Islet precursor cell (in vitro differentiated cells): ENCODE data around the gene MAB21L2.

Experiments
- DNase-seq: peaks from one replicate; pipeline ENCODE4 v3.0.0-alpha.2; 2018

MAB21L2 gene

DNA sequence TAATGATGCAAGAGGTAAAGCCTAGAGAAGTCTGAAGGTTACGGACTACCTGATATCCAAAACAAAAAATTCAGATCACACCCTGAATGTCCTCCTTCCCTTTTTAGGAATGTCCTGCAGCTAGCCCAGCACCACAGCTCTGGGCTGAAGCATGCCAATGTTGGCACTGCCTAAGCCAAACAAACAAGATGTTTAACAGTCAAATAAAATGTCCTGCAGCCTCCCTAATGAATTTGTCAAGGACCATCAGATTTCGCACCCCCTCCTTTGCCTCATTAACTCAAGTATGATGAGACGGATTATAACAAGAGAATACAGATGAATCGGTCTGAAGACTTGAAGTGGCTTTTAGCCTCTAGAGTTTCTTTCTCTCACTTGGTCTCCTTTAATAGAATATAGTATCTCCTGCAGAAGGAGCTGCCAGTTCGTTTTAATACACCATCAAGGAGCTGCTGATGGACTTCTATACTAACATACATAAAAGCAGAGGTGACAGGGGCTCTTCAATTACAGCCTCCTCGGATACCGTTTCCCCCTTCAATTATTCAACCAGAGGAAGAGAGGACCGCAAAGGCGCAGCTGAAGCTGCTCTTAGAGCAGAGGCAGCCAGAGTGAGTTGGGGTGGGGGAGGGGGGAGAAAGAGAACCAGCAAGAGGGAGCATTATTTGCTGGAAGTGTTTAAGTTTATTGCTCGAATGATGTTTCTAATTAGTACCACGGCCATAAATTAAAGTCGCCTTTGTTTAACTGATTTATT is 3.0 kb upstream of the MAB21L2 start:
- peak; percentile 68 for DNase-seq

DNA sequence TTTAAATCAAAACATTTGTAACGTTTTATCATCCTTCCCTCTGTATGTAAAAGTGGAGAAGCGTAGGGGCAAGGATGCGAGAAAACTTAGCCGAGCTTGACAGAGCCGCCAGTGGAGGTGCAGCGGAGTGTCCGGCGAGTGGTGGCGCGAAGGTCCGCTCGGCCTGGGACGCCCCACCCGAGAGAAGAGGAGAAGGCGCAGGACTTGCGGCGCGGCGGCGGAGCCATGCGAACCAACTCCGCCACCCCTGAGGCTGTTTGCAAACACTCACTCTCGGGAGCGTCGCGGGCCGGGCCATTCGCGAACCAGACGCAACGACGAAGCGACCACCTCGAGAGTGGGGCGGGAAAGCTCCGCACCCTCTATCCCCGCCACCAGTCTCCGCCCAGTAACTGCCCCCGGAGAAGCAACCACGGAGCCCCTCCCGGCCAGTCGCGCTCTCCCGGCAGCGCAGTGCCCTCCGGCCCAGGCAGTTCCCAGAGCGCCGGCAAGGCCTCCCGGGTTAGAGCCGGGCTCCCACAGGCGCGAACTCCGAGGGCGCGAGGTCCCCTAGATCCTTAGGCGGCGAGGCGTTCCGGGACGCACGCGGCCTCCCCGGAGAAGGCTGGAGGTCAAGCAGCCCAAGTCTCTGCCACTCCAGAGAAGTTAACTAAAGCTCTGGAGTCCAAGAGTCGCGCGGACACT is 2.3 kb upstream of the MAB21L2 start:
- peak; percentile 80 for DNase-seq

DNA sequence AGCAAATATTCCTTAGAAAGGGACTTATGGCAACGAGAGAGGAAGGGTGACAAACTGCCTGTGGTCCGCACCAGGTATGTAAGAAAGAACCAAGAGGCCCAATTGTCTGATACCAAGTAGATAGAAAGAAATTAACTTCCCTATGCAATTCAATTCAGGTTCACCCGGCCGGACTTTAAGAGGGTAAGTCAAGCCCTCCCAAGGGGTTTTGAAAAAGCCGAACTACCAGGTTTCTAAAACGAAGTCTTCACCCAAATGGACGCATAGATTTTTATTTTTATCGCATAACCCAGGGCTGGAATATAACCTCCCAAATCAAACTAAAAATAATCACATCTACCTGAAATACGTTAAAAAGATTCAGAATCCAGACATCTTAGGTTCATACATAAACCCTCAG is 1.6 kb upstream of the MAB21L2 start:
- no peak for DNase-seq

- DNase-seq = no peak
These were observed 820 bp upstream of the MAB21L2 start for GRCh38 chr4:150581056-150581605.

DNA sequence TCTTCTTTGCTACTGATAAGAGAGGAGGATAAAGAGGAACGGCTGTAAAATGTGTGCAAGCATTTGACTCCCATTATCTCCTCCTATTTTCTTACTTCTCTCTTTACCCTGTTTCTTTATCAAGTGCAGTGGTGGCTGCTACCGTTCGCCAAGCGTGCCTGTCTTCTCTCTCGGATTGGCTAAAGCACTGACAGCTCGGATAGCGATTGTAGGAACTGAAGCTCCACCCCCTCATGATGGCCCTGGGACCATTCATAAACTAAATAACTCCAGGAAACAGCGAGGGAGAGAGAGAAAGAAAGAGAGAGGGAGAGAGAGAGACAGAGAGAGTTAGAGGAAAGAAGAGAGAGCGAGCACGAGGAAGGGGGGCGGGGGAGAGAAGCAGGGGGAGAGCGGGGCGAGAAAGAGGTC is 305 bp upstream of the MAB21L2 start:
- peak; percentile 80 for DNase-seq

DNA sequence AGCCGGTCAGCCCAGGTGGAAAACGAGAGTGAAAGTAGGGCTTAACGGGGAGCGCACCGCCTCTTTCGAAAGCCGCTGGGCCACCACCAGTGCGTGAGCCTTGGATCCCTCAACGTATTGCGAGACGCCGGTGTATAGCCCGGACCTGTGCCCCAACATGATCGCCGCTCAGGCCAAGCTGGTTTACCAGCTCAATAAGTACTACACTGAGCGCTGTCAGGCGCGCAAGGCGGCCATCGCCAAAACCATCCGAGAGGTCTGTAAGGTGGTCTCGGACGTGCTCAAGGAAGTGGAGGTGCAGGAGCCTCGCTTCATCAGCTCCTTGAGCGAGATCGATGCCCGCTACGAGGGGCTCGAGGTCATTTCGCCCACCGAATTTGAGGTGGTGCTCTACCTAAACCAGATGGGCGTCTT is 929 bp downstream of the MAB21L2 start:
- DNase-seq = peak; percentile 65

- DNase-seq = peak; percentile 80
These were observed 1.5 kb downstream of the MAB21L2 start for GRCh38 chr4:150583287-150584110.

GRCh38 chr4:150584111-150584915 is 2.4 kb downstream of the MAB21L2 start:
- DNase-seq = no peak

- DNase-seq = no peak
These were observed 3.7 kb downstream of the MAB21L2 start for GRCh38 chr4:150585611-150586010.

DNA sequence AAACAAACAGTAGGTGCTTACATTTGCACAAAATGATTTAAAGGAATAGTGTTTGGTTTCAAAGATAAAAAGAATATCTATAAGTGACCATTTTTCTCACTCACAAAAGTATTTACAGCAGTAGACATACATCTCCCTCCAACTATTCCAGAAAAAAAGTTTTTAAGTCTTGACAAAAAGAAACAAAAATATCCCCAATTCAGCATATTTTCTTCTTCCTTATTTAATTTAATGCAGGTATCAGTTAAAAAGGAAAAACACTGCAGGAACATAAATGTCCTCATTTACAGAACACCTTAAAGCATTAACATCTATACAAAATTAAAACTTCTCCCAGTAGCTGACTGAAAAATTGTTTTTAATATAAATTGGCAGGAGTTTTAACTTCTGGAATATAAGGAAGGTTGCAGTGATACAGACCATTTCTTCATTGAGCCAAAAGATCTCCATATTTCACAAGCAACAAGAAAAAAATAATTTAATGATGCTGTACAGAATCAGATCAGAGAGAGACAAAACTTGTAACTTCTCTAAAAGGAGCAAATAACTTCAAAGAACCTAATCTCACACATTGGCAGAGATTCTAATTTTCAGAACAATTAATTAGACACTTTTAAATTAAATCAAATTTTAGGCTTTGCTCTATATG is 4.3 kb downstream of the MAB21L2 start:
- DNase-seq = no peak

- peak; percentile 57 for DNase-seq
These were observed 6.4 kb downstream of the MAB21L2 start for GRCh38 chr4:150588316-150588715.

DNA sequence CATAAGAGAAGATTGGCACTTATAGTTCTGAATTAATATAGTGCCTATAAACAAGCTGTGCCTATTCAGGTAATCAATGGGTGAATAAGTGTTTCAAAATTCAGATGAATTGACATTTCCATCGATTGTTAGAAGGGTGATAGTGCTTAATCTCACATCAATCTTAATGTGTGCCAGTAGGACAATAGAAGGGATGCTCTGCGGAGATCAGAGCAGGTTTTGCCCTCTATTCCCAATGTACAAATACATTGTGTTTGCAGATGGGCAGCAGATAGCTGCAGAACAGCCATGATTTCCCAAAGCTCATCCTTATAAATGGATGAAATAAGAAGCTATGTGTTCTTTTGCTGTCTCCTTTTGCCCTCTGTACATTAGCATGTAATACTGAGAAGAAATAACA is 7.2 kb downstream of the MAB21L2 start:
- DNase-seq = no peak

- no peak for DNase-seq
These were observed 8.7 kb downstream of the MAB21L2 start for GRCh38 chr4:150590631-150591030.

- DNase-seq = peak; percentile 84
These were observed 9.5 kb downstream of the MAB21L2 start for GRCh38 chr4:150591406-150591805.

GRCh38 chr4:150591904-150592303 is 10.0 kb downstream of the MAB21L2 start:
- no peak for DNase-seq

DNA sequence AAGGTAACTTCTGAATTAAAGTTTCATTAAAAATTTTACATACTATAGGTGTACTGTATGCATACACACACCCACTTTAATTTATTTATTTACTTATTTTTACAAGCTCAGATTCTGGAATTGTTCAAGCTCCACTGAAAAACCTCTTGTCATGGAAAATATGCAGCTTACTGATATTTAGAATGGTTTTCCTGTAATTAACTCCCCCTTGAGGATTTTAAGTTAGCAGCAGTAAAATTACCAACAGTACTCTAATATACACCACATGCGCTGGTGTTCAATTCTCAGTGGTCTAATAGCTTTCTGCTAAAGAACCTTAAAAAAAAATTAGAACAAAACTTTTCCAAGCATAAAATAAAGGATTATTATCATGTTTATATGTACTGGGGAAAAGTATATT is 12.0 kb downstream of the MAB21L2 start:
- no peak for DNase-seq

DNA sequence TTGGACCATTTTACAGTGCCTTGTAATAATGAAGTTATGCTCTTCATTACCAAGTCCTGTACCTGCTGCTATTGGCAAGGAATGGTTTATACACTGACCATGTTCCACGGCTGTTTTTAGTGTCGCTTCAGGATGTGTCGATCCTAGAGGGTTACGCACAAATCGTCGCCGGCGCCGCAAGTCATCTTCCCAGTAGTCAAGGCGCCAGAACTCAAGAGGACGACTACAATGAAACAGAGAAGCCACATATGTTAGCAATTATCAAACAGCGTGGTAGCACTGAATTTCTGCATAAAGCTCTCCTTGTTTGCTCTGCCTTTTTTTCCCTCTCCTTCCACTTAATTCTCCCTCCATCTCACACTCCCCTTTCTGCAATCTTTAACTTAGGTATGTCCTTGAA is 17.0 kb downstream of the MAB21L2 start:
- DNase-seq = no peak

DNA sequence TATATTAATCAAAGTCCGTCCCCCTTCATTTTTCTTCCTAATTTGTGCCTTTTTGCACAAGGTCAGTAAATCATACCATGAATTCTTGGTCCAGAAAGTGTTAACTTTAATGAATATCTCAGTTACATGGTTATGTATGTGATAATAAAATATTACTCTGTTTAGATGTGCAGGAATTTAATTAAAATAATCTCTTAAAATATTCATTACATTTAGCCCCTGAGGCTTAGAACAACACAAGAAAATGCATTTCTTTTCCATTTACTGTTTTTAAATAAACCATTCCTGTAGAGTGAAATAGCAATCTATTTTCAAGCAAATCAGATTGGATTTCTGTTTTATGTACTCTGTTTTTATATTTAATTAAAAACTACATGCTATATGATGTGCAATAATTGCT is 17.6 kb downstream of the MAB21L2 start:
- no peak for DNase-seq

DNA sequence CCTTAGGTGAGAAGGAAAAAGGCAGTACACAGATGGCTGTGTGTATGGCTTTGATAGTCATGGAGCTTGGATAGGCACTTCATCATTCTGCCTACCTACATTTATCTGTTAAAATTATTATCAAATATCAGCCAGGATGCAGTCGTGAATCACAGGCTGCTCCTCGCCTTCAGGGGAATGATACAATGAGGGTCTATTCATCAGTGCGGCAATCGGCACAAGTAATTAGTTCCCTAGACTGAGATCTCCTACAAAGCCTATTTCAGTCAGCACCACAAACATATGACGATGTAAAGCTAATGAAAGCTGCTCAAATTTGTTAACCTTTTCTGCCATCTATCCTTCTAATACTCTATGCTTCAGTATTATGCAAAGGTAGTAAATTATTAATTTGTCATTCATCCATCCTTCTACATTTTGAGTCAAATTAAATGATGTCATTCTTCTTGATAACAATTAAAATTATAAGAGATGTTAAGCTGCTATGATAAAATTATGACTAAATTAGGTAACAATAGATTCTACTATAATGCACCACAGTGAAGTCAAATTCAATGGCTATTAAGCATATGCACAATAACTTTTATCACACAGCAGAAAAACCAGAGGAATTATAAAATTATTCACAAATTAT is 19.0 kb downstream of the MAB21L2 start:
- no peak for DNase-seq

DNA sequence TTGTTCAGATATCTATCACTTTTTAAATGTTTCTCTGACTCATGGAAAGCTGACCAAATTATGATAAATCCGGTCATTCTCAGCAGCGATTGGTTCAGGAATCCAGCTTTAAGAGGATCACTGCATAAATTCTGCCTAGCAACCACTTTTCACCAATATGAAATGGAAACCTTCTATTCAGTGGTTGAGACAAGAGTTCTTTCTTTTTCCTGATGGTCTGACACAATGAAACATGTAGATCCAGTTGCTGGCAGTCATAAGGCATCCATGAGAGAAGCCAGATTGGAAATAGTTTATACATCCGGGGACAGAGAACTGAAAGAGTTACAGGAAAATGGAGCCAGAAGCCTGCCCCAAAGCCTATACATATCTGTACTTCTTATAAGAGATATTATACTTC is 27.2 kb downstream of the MAB21L2 start:
- DNase-seq = no peak

GRCh38 chr4:150619042-150619441 is 37.1 kb downstream of the MAB21L2 start:
- DNase-seq = no peak
